ENCODE measurements around the gene ADAMTS19. TPM values are rescaled to one million over a fixed set of nuclear protein-coding genes. Genes with fewer than 3 reads are reported as not detected.

The ADAMTS19 gene
- total and polyA plus RNA-seq, 2 of the 8 experiments (the other 6 are each of a cell fraction or from before 2014, with no cell fraction given): 17.3 to 28.8 TPM

DNA sequence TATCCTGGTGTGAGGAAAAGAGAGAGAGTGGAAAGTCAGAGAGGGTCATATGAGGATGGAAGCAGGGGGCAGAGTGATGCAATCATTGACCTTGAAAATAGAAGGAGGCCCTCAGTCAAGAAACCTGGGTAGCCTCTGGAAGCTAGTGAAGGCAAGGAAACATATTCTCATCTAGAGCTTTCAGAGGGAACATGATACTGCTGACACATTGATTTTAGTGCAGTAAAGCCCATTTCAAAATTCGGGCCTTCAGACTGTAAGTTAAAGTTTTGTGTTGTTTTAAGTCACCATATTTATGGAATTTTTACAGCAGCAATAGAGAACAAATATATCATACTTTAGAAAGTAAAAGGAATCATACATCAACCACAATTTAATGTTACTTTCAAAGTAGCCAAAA is 87.0 kb downstream of the ADAMTS19 start:
- Histone ChIP-seq H4K5ac (ENCODE audit: insufficient read length, low read depth, low read length) (no peak overlapping the region), H2BK120ac (replicated peaks; ENCODE audit: low read depth, low read length) (no peak overlapping the region), H3K4me1 (replicated peaks in 1 of 4; ENCODE audit: control insufficient read depth in 3 of 4, insufficient read depth in 4 of 4, low read length in 3 of 4) (no peaks in the 10 kb centered on the region; a peak in 1 of 7 replicates), H3K79me2 (ENCODE audit: control insufficient read depth in 1 of 2, insufficient read depth in 2 of 2, low read length in 2 of 2) (no peaks in the 10 kb centered on the region), H2AK5ac (ENCODE audit: low read depth, low read length) (no peak overlapping the region), H3K9me3 (ENCODE audit: insufficient read depth in 2 of 2, low read depth in 1 of 2, low read length in 1 of 2) (peaks cover 3 to 5% of the 10 kb centered on the region in 2 experiments; a peak in 2 of 4 replicates), H3K23ac (ENCODE audit: insufficient read length) (no peak overlapping the region), H3K23me2 (ENCODE audit: low read depth, low read length) (no peaks in the 10 kb centered on the region), H3K56ac (replicated peaks; ENCODE audit: insufficient read length, low read depth, low read length) (no peak overlapping the region), H3K4me3 (ENCODE audit: extremely low read depth in 1 of 4, insufficient read depth in 2 of 4, low read depth in 3 of 4, low read length in 4 of 4) (no peak overlapping the region), H3K9ac (replicated peaks in 1 of 4; ENCODE audit: extremely low read depth in 1 of 4, low read depth in 3 of 4, low read length in 3 of 4) (no peak overlapping the region), H3K14ac (ENCODE audit: insufficient read length) (no peak overlapping the region), H3K4me2 (ENCODE audit: insufficient read depth in 1 of 2, low read depth in 2 of 2, low read length in 2 of 2) (no peak overlapping the region), H4K8ac (ENCODE audit: extremely low read depth, insufficient read depth, low read length) (no peak overlapping the region), H3K79me1 (ENCODE audit: low read depth, low read length) (no peaks in the 10 kb centered on the region), H4K20me1 (replicated peaks in 1 of 2; ENCODE audit: control insufficient read depth in 1 of 2, insufficient read depth in 2 of 2, low read length in 2 of 2) (no peaks in the 10 kb centered on the region), H3K18ac (ENCODE audit: extremely low read depth, low read length) (no peak overlapping the region), H3K27me3 (replicated peaks in 1 of 4; ENCODE audit: control insufficient read depth in 3 of 4, extremely low read depth in 1 of 4, insufficient read depth in 3 of 4, low read length in 3 of 4) (peaks cover 0 to 1% (median 0%) of the 10 kb centered on the region in 4 experiments; a peak in 1 of 7 replicates), H2AFZ (ENCODE audit: low read length) (no peak overlapping the region), H3K27ac (ENCODE audit: low read depth, low read length) (no peak overlapping the region), H2BK5ac (ENCODE audit: low read depth, low read length) (no peak overlapping the region), H2BK20ac (ENCODE audit: low read length) (no peak overlapping the region), H2BK15ac (ENCODE audit: low read length) (no peak overlapping the region), H2BK12ac (ENCODE audit: low read depth, low read length) (no peak overlapping the region), H3K4ac (replicated peaks; ENCODE audit: insufficient read length, low read depth, low read length) (no peak overlapping the region), H4K91ac (replicated peaks; ENCODE audit: insufficient read length, low read length) (no peak overlapping the region), H3K36me3 (ENCODE audit: control insufficient read depth in 2 of 4, insufficient read depth in 4 of 4, low read length in 3 of 4) (peaks cover 0 to 10% (median 4%) of the 10 kb centered on the region in 4 experiments; a peak in 3 of 8 replicates)
- no peak for DNase-seq (ENCODE audit: low read depth in 1 of 2, low spot score in 2 of 2)
- ChIA-PET POLR2A (ENCODE audit: partially characterized antibody) (no interaction called here), CTCF (ENCODE audit: partially characterized antibody) (no interaction called here)
- no peak for FAIRE-seq
- WGBS, 2 experiments (ENCODE audit: extremely low coverage in 1 of 2, insufficient coverage in 1 of 2, insufficient read length in 1 of 2, insufficient replicate concordance in 2 of 2, low coverage in 1 of 2, low lambda C conversion rate in 2 of 2, missing lambda C conversion rate in 1 of 2): 93% methylated on average over 1 of the region's 1 CpG; no CpG with 5 or more reads in 1 of the 2 experiments
- TF ChIP-seq NANOG (IDR thresholded peaks at IDR 0.05; ENCODE audit: insufficient read depth, low read depth, low read length, poor library complexity, severe bottlenecking): no peak
- TF ChIP-seq SIRT6 (IDR thresholded peaks at IDR 0.05; ENCODE audit: low read length): no peak
- TF ChIP-seq POLR2A (IDR thresholded peaks at IDR 0.05; ENCODE audit: control extremely low read depth in 1 of 2, low read depth in 2 of 2, low read length in 2 of 2): no peak
- no peak for TF ChIP-seq TAF7 (optimal IDR thresholded peaks at IDR 0.05; ENCODE audit: borderline replicate concordance, low read depth, low read length)
- TF ChIP-seq GABPA (IDR thresholded peaks at IDR 0.05; ENCODE audit: borderline replicate concordance, insufficient read depth, low read length): no peak
- TF ChIP-seq CBX5 (IDR thresholded peaks at IDR 0.05; ENCODE audit: low read depth, low read length): no peak
- TF ChIP-seq SIX5 (IDR thresholded peaks at IDR 0.05; ENCODE audit: low read depth, low read length): no peak
- TF ChIP-seq ZNF274 (IDR thresholded peaks at IDR 0.05; ENCODE audit: borderline replicate concordance, extremely low read depth, low read length): no peak
